ENCODE results near the gene MCRS1. TPM values are rescaled to one million over a fixed set of nuclear protein-coding genes. Genes with fewer than 3 reads are reported as not detected.
"Not testable (repeated sequence)": the region's sequence is repeated elsewhere in the genome, so short reads cannot be mapped to it uniquely, and the experiment has no call there.

MCRS1 gene
- total RNA-seq, 2 experiments from 2014 or later = 83.8 to 83.9 TPM

DNA sequence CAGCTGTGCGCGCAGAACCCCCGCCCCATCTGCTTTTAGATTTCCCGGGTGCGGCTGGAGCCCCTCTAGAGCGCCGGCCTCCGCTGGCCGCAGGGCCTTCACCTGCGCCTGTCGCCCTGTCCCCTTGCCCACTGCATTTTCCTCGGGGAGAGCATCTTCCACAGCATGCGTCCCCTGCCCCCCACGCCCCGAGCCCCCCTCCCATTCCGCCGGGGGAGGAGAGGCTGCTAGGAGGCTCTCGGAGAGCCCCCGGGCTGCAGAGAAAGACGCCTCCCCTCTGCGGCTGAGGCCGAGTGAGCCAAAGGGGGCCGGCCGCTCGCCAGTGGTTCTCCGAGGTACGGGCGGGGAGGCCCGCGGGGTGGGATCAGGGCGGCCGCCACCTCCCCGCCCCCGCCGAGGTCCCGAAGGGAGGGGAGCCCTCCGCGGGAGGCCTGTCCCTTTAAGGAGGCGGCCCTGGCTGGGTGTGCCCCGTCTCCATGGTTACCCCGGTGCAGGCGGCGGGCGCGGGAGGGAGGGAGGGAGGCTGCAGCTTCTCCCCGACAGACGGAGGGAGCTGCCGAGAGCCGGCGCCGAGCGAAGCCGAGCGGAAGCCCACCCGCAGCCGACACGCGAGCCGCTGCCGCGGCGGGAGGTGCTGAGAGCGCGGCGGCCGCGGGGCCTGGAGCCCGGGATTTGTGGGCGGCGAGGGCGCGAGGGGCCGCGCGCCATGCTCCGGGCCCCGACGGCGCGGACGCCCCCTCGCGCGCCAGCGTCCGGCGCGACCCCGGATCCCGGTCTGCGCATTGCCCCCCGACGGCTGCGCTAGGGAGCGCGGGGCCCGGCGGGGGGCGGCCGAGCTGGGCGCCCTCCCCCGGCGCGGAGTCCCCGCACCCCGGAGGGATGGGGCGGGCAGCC is 29.2 kb downstream of the MCRS1 start, which contains the start of gene KCNH3:
KCNH3 (plus strand) TSS at position 521 of the 894 bp plus-strand sequence. CDS start 387 bp downstream, outside the sequence.
- H3K36me3 Mint-ChIP-seq = no peaks in the 10 kb centered on the region
- H3K4me3 Mint-ChIP-seq = peak within 1 kb of the TSS; percentile 75
- POLR2A ChIA-PET = interaction anchor here (0.7 to 1.7 kb wide), 3 partner anchors 29 to 406 kb away, joined by 3 to 5 read pairs (median 3); partner anchors contain the start of genes MCRS1 and PRPF40B
- H3K27me3 Mint-ChIP-seq = peaks cover 56% of the 10 kb centered on the region
- peak within 1 kb of the TSS; percentile 25 for H3K27ac Mint-ChIP-seq
- peaks cover 28% of the 10 kb centered on the region for H3K4me1 Mint-ChIP-seq
- DNase-seq = peak; percentile 86
- H3K9me3 Mint-ChIP-seq = no peaks in the 10 kb centered on the region
- ATAC-seq (ENCODE audit: low read depth) = peak; percentile 86

DNA sequence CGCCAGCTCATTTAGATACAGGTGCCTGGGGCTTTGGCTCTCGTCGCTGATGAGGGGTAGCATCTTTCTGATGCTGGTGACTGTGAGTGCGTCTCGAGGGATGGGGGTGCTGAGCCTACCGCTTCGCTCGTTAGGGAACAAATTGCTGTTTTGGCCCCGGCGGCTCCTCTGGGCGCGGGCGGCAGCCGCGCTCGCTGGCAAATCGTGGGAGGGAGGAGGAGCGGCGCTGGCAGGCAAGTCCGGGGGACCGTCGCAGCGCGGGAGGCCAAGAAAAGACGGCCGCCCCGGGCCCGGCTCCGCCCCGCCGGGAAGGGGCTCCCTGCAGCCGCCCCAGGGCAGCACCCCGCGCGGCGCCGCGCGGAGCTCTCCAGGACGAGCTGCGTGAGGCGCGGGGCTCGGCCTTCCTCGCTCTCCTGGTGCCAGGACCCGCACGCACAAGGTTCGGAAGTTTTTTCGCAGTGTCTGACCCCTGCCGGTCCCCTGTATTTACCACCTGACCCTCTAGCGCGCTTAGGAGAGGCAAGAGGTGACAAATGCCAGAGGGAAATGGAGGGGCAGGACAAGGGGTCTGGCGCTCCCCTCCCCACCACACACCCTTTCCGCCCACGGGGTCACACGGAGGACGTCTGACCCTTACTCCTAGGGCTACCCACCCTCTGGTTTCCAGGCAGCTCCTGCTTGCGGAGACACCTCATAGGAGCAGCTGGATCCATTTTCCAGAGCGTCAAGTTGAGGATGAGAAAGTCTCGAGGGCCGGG is 30.0 kb downstream of the MCRS1 start:
- peak; percentile 6 for ATAC-seq (ENCODE audit: low read depth)

DNA sequence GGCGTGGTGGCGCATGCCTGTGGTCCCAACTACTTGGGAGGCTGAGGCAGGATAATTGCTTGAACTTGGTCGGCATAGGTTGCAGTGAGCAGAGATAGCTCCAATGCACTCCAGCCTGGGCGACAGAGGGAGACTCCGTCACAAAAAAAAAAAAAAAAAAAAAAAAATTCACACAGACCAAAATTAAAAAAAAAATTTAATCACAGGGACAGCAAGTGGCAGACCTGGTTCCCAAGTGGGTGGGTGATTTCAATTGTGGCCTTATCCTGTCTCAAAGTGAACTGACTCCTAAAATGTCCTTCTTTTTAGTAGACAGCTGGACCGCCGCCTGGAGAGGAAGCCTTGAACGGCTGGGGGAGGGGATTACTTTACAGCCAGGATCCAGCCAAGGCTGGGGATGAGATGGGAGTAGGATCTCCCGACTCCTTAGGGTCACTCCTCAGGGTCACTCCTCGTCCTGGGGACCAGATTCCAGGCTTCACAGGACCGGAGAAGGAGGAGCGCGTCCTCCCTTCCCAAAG is 30.7 kb downstream of the MCRS1 start:
- POLR2A ChIA-PET = interaction anchor here (0.7 to 1.7 kb wide), 2 partner anchors 30 to 86 kb away, joined by 4 to 5 read pairs; partner anchors contain the start of genes MCRS1 and PRPF40B
- H3K36me3 Mint-ChIP-seq = no peaks in the 10 kb centered on the region
- no peaks in the 10 kb centered on the region for H3K9me3 Mint-ChIP-seq
- peak overlapping the region; percentile 76 for H3K4me3 Mint-ChIP-seq
- H3K27me3 Mint-ChIP-seq = peaks cover 60% of the 10 kb centered on the region
- no peak overlapping the region for H3K27ac Mint-ChIP-seq
- ATAC-seq (ENCODE audit: low read depth) = no peak
- peaks cover 23% of the 10 kb centered on the region for H3K4me1 Mint-ChIP-seq
- DNase-seq = no peak

More for the DNA sequence above, 30.0 kb downstream of the MCRS1 start:
- H3K27ac Mint-ChIP-seq = no peak overlapping the region
- peak overlapping the region; percentile 76 for H3K4me3 Mint-ChIP-seq
- DNase-seq = no peak
- no peaks in the 10 kb centered on the region for H3K9me3 Mint-ChIP-seq
- no peaks in the 10 kb centered on the region for H3K36me3 Mint-ChIP-seq
- H3K27me3 Mint-ChIP-seq = peaks cover 56% of the 10 kb centered on the region
- peaks cover 25% of the 10 kb centered on the region for H3K4me1 Mint-ChIP-seq
- POLR2A ChIA-PET = interaction anchor here (0.7 to 1.7 kb wide), 2 partner anchors 30 to 85 kb away, joined by 3 to 5 read pairs; partner anchors contain the start of genes MCRS1 and PRPF40B

DNA sequence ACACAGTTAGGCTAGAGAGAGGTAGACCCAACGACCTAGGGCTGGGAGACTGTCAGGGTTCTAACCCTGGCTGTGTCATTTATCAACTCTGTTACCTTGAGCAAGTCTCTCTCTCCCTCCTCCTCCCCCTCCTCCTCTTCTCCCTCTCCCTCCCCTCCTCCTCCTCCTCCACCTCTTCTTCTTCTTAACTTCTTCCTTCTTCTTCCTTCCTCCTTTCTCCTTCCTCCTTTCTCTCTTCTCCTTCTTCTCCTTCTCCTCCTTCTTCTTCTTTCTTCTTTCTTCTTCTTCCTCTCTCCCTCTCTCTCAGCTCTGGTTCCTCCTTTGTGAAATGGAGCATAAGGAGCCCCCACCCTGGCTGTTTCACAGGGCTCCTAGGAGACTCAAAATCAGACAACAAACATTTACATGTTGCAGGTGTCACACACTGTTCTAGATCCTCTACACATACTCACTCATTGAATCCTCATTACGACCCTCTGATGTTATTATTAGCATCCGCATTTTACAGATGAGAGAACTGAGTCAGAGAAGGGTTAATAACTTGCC is 31.3 kb downstream of the MCRS1 start:
- Mint-ChIP-seq H3K27me3 (peaks cover 58% of the 10 kb centered on the region), H3K27ac (no peak overlapping the region), H3K36me3 (no peaks in the 10 kb centered on the region), H3K9me3 (no peaks in the 10 kb centered on the region), H3K4me3 (peak overlapping the region; percentile 42), H3K4me1 (peaks cover 21% of the 10 kb centered on the region)
- POLR2A ChIA-PET = interaction anchor here (0.6 to 0.7 kb wide), 2 partner anchors 87 to 171 kb away, joined by 3 to 4 read pairs; partner anchors contain the start of gene PRPF40B
- no peak for ATAC-seq (ENCODE audit: low read depth)
- DNase-seq = no peak

DNA sequence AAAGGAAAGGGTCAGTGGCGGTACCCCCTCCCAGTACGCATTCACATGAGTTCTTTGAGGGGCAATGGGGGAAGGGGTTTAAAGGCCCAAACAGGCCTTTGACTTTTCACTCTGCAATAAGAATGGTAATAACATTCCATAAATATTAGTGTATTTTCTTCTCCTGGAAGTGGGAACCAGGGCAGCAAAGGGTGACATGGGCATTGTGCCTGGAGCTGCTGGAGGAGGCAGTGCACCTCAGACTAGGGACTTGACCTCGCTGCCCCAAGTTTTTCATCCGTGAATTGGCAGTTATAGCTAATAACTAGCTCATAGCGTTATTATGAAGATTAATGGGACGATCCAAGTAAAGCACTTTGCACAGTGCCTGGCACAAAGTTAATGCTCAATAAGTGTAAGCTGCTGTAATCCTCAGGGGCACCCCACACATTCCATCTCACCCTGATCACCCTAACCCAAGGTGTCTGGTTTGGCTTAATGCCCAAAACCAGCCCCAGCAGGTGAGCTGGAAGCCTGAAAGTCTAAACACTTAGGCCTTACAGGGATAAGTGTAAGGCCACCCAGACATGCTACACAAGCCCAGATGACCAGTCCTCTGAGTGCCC is 31.9 kb downstream of the MCRS1 start:
- Mint-ChIP-seq H3K4me1 (peaks cover 17% of the 10 kb centered on the region), H3K27ac (no peak overlapping the region), H3K36me3 (no peaks in the 10 kb centered on the region), H3K27me3 (peaks cover 53% of the 10 kb centered on the region), H3K4me3 (no peak overlapping the region), H3K9me3 (no peaks in the 10 kb centered on the region)
- POLR2A ChIA-PET = interaction anchor here (0.6 kb wide), 1 partner anchor 171 kb away, joined by 3 read pairs; no protein-coding TSS in a partner anchor
- DNase-seq (no peak), ATAC-seq (ENCODE audit: low read depth) (no peak)

GRCh38 chr12:49534731-49535278 is 33.1 kb downstream of the MCRS1 start:
- Mint-ChIP-seq H3K4me1 (peaks cover 10% of the 10 kb centered on the region), H3K27ac (no peak overlapping the region), H3K27me3 (peaks cover 44% of the 10 kb centered on the region), H3K4me3 (no peak overlapping the region), H3K36me3 (no peaks in the 10 kb centered on the region), H3K9me3 (no peaks in the 10 kb centered on the region)
- POLR2A ChIA-PET = no interaction called here
- ATAC-seq (ENCODE audit: low read depth) = no peak
- no peak for DNase-seq

- peaks cover 39% of the 10 kb centered on the region for H3K27me3 Mint-ChIP-seq
- ATAC-seq (ENCODE audit: low read depth); DNase-seq; H3K27ac Mint-ChIP-seq; H3K4me3 Mint-ChIP-seq; H3K9me3 Mint-ChIP-seq; H3K36me3 Mint-ChIP-seq; H3K4me1 Mint-ChIP-seq: not testable (repeated sequence)
- POLR2A ChIA-PET = interaction anchor here (0.7 kb wide), 1 partner anchor 159 kb away, joined by 6 read pairs; no protein-coding TSS in a partner anchor
Measured at GRCh38 chr12:49534122-49534521, 33.8 kb downstream of the MCRS1 start.

DNA sequence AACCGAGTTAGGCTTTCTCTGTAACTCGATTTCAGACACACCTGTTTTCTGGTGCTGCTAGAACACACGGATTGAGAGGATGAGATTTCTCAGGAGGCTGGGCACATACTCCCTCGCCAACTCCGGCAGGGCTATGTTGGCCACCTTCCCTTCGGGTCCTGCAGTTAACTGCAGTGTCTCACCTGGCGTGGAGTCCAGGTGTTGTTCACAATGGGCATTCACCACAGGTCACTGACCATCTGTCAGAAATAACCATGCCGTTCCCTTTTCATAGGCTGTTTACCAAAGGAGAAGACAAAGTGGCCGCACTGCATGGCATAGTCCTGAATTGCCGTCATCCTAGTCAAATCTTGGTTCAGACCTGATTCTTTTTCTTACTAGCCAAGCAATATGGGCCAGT is 34.6 kb downstream of the MCRS1 start:
- no peaks in the 10 kb centered on the region for H3K36me3 Mint-ChIP-seq
- peaks cover 39% of the 10 kb centered on the region for H3K27me3 Mint-ChIP-seq
- POLR2A ChIA-PET = interaction anchor here (0.7 kb wide), 1 partner anchor 160 kb away, joined by 6 read pairs; no protein-coding TSS in a partner anchor

DNA sequence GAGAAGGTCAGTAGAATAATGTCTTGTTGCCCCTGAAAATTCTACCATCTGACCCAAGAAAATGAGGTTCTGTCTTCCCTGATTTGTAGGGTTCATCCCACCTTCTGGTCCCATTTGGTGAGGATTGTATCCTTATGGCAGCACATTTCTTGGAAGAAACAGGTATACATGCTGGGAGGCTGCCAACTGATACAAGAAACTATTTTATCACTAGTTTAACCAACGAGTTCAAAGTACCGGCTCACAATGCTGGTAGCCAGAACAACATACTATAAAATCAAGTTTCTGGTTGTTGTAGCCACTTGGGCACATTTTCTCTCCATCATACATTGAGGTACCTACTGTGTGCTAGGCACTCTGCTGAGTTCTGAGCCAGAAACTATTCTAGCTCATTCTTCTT is 36.2 kb downstream of the MCRS1 start:
- POLR2A ChIA-PET = no interaction called here
- Mint-ChIP-seq H3K9me3 (no peaks in the 10 kb centered on the region), H3K27me3 (peaks cover 24% of the 10 kb centered on the region), H3K4me3 (no peak overlapping the region), H3K27ac (no peak overlapping the region), H3K4me1 (peaks cover 5% of the 10 kb centered on the region), H3K36me3 (no peaks in the 10 kb centered on the region)
- ATAC-seq (ENCODE audit: low read depth) (no peak), DNase-seq (no peak)

More for the DNA sequence above, 34.6 kb downstream of the MCRS1 start:
- peaks cover 10% of the 10 kb centered on the region for H3K4me1 Mint-ChIP-seq
- H3K4me3 Mint-ChIP-seq = no peak overlapping the region
- DNase-seq = no peak
- no peaks in the 10 kb centered on the region for H3K9me3 Mint-ChIP-seq
- no peak for ATAC-seq (ENCODE audit: low read depth)
- H3K27ac Mint-ChIP-seq = no peak overlapping the region

GRCh38 chr12:49529414-49529813 is 38.5 kb downstream of the MCRS1 start:
- Mint-ChIP-seq H3K36me3 (peaks cover 2% of the 10 kb centered on the region), H3K4me3 (no peak overlapping the region), H3K27ac (no peak overlapping the region), H3K9me3 (no peaks in the 10 kb centered on the region), H3K4me1 (peaks cover 3% of the 10 kb centered on the region), H3K27me3 (peaks cover 6% of the 10 kb centered on the region)
- ATAC-seq (ENCODE audit: low read depth) = no peak
- no peak for DNase-seq
- POLR2A ChIA-PET = interaction anchor here (1.0 kb wide), 1 partner anchor 163 kb away, joined by 3 read pairs; the partner anchor contains the start of gene SPATS2

DNA sequence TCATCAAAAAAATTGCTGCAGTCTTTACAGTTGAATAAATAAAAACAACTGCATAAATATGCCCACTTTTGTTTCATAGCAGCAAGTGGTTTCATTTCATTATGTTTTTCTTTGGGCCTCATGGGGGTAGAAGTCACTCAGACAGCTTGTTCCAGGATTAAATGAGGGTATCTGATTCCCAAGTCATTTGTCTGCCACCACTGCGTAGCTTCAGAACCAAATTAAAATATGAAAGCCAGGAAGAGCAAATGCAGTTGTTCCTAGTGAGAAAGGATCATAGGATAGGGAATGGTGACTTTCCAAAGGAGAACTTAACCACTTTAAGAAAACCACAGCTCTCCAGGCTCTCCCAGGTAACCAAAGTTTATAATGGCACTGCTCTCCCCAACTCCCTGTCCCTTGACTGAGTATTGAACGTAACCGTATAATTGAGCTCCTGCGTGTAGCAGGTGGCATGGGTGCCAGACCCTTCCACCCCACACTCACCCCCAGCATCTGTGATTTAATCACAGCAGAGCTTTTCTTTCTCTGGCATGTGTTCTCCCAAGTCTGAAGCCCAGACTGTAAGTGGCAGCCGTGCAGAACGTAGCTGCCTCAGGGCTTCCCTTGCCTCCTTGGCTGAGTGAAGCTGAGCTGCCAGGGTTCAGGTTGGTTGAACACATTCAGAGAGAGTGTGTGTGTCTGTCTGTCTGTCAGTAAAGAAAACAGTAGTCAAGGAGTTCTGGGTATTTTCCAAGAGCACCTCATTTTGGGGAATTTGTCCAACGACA is 40.4 kb downstream of the MCRS1 start:
- no peak overlapping the region for H3K27ac Mint-ChIP-seq

More for the DNA sequence above, 40.4 kb downstream of the MCRS1 start:
- peaks cover 2% of the 10 kb centered on the region for H3K36me3 Mint-ChIP-seq
- H3K4me1 Mint-ChIP-seq = peaks cover 3% of the 10 kb centered on the region
- DNase-seq (no peak), ATAC-seq (ENCODE audit: low read depth) (no peak)
- no peaks in the 10 kb centered on the region for H3K9me3 Mint-ChIP-seq
- POLR2A ChIA-PET = interaction anchor here (1.0 kb wide), 1 partner anchor 204 kb away, joined by 4 read pairs; no protein-coding TSS in a partner anchor
- peaks cover 1% of the 10 kb centered on the region for H3K27me3 Mint-ChIP-seq
- H3K4me3 Mint-ChIP-seq = no peak overlapping the region
